Left lung (tissue), 10 donors: ENCODE data around the gene PDGFRB. TPM values are rescaled to one million over a fixed set of nuclear protein-coding genes. Genes with fewer than 3 reads are reported as not detected.

ENCODE experiments used
- ATAC-seq: fragments of 200-7000 bp; cut with Tn5 transposase; one replicate; pipeline ENCODE4 v1.9.1; 2020; ENCODE audit warnings: moderate library complexity
- DNase-seq, 4 donors: peaks; one replicate each; pipeline ENCODE4 v3.0.0-alpha.2; 2013 to 2020
- H3K27ac ChIP-seq, 2 donors: fragments of 200-600 bp; sonication (generic) in 1 of 2; one replicate each; pipeline versions ENCODE4 v1.5.0 to v1.8.0; 2020 to 2021
- H3K27me3 ChIP-seq, 2 donors: fragments of 200-600 bp; sonication (generic) in 1 of 2; one replicate each; pipeline versions ENCODE4 v1.5.0 to v1.8.0; 2020 to 2021
- H3K36me3 ChIP-seq, 2 donors: fragments of 200-600 bp; sonication (generic) in 1 of 2; one replicate each; pipeline versions ENCODE4 v1.5.0 to v1.8.0; 2020 to 2021
- H3K4me1 ChIP-seq, 2 donors: fragments of 200-600 bp; one replicate each; pipeline ENCODE4 v1.8.0; 2021
- H3K4me3 ChIP-seq, 2 donors: fragments of 200-600 bp; sonication (generic) in 1 of 2; one replicate each; pipeline versions ENCODE4 v1.5.0 to v1.8.0; 2020 to 2021; ENCODE audit warnings: mild to moderate bottlenecking in 1 of 2
- H3K9me3 ChIP-seq, 2 donors: fragments of 200-600 bp; sonication (generic) in 1 of 2; one replicate each; pipeline versions ENCODE4 v1.5.0 to v1.8.0; 2020 to 2021
- intact Hi-C, 2 donors: fragments of 100-400 bp; cut with DNase I; formaldehyde crosslinking; loops; one replicate each; pipeline versions ENCODE4 v1.11.2 to v1.14.2; 2022
- polyA plus RNA-seq, 6 donors: library from polyadenylated mRNA; unstranded; fragments of 120-200 nt; gene quantifications; one replicate each; pipeline ENCODE4 v1.2.1, GENCODE V29; 2013; ENCODE audit not compliant: insufficient read length in 6 of 6
- total RNA-seq, 2 donors: library from RNA; stranded (reverse); fragmentation: NEBNext Ultra II Directional; extraction: Animal tissue kit (Norgen Biotek cat#: 25700); gene quantifications; one replicate each; pipeline ENCODE4 v1.2.1, GENCODE V29; 2021
- TF ChIP-seq, protein P1 (sequence below), 2 donors: fragments of 200-600 bp; sonication (generic) in 1 of 2; IDR thresholded peaks; one replicate each; pipeline versions ENCODE4 v1.5.0 to v1.8.0; 2021; ENCODE audit warnings: antibody characterized with exemption in 2 of 2
- donor health status: DM: no; HTN: yes; CAD: no.
- donor health status: DM: no; HTN: no; CAD: no.

The PDGFRB gene
- total and polyA plus RNA-seq, 8 donors, result 129 to 227 (median 214) TPM

DNA sequence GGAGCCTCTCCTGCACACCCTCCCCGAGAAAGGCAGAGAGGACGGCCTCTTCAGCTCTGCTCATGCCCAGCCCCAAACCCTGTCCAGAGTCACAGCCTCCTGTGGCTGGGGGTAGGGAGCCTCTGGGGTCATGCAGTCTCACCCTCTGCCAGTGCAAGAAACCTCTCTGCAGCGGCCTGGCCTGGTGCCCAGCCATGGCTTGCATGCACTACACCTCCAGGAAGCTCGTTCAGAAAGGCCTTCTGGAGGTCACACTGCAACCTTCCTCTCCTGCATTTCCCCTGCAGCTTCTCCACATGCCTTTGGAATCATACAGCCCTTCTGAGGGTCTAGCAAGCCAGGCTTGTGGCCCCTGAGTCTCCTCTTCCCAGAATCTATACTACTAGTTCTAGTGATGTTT, 87.2 kb downstream of the PDGFRB start:
- peaks cover 0 to 43% of the 10 kb centered on the region in 2 donors for H3K36me3 ChIP-seq
- no peak for ATAC-seq
- no peaks in the 10 kb centered on the region for H3K9me3 ChIP-seq
- TF ChIP-seq, protein P1, sequence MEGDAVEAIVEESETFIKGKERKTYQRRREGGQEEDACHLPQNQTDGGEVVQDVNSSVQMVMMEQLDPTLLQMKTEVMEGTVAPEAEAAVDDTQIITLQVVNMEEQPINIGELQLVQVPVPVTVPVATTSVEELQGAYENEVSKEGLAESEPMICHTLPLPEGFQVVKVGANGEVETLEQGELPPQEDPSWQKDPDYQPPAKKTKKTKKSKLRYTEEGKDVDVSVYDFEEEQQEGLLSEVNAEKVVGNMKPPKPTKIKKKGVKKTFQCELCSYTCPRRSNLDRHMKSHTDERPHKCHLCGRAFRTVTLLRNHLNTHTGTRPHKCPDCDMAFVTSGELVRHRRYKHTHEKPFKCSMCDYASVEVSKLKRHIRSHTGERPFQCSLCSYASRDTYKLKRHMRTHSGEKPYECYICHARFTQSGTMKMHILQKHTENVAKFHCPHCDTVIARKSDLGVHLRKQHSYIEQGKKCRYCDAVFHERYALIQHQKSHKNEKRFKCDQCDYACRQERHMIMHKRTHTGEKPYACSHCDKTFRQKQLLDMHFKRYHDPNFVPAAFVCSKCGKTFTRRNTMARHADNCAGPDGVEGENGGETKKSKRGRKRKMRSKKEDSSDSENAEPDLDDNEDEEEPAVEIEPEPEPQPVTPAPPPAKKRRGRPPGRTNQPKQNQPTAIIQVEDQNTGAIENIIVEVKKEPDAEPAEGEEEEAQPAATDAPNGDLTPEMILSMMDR (IDR thresholded peaks at IDR 0.05), result no peak
- H3K27ac ChIP-seq, result peak overlapping the region in 1 of 2 donors; percentile 84
- intact Hi-C loops, result no loop called here
- H3K4me1 ChIP-seq, result peaks cover 0 to 45% of the 10 kb centered on the region in 2 donors
- peak in 2 of 4 donors; percentile 11 to 34 for DNase-seq
- no peak overlapping the region for H3K4me3 ChIP-seq
- H3K27me3 ChIP-seq, result no peaks in the 10 kb centered on the region

DNA sequence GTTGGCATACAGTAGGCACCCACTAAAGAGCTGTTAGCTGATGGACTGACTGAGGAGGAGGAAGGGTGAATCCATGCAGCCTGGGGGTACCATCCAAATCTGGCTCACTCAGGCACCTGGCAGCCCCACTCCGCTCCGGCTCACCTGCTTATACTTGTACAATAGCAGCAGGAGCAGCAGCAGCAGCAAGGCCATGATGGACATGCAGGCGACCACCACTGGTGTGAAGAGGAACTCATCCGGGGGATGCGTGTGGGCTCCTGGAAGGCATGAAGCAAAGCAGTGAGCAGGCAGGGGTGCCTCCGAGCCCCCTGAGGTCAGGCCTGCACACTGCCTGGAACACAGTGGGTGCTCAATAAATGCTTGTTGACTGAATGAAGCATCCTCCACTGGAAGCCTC, 87.6 kb downstream of the PDGFRB start:
- intact Hi-C loops, result no loop called here
- no peak for ATAC-seq

GRCh38 chr5:150067405-150067960, 88.2 kb downstream of the PDGFRB start:
- ATAC-seq (no peak), DNase-seq (peak in 1 of 4 donors; percentile 10)
- peaks cover 0 to 34% of the 10 kb centered on the region in 2 donors for H3K36me3 ChIP-seq
- no peaks in the 10 kb centered on the region for H3K9me3 ChIP-seq
- TF ChIP-seq, protein P1 (IDR thresholded peaks at IDR 0.05), result no peak
- peak overlapping the region in 1 of 2 donors; percentile 84 for H3K27ac ChIP-seq
- H3K4me1 ChIP-seq, result peaks cover 0 to 51% of the 10 kb centered on the region in 2 donors
- H3K4me3 ChIP-seq, result no peak overlapping the region
- H3K27me3 ChIP-seq, result no peaks in the 10 kb centered on the region
- intact Hi-C loops, result no loop called here

More for the DNA sequence above, 87.6 kb downstream of the PDGFRB start:
- Histone ChIP-seq H3K4me3 (no peak overlapping the region), H3K27me3 (no peaks in the 10 kb centered on the region), H3K36me3 (peaks cover 0 to 39% of the 10 kb centered on the region in 2 donors), H3K4me1 (peaks cover 0 to 49% of the 10 kb centered on the region in 2 donors), H3K27ac (peak overlapping the region in 1 of 2 donors; percentile 84), H3K9me3 (no peaks in the 10 kb centered on the region)
- peak in 1 of 4 donors; percentile 26 for DNase-seq
- TF ChIP-seq, protein P1 (IDR thresholded peaks at IDR 0.05), result no peak

DNA sequence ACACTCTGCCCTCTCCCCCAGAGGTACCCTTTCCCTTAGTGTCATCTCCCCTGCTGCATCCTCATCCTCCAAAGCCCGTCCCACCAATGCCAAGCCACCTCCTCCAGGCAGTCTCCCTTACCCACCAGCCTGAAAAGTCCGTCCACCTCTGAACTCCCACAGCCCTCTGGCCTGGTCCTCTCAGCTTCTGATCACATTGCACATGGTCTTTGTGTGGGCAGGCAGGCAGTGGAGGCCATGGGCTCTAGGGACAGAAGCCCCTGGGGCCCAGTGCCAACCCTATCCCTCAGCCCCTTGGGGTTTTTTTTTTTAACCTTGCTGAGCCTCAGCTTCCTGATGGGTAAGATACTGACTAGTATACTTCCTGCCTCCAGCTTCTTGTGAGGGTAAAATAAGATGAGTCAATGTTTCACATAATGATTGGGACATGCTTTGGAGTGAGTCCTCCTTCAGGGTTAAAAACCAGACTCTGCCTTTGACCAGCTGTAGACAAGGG, 88.7 kb downstream of the PDGFRB start:
- TF ChIP-seq, protein P1 (IDR thresholded peaks at IDR 0.05), result no peak
- no peak overlapping the region for H3K4me3 ChIP-seq
- no peaks in the 10 kb centered on the region for H3K27me3 ChIP-seq
- H3K36me3 ChIP-seq, result peaks cover 0 to 28% of the 10 kb centered on the region in 2 donors
- ATAC-seq, result peak; percentile 8
- H3K27ac ChIP-seq, result peak overlapping the region in 1 of 2 donors; percentile 84
- DNase-seq, result peak in 1 of 4 donors; percentile 28
- peaks cover 0 to 51% of the 10 kb centered on the region in 2 donors for H3K4me1 ChIP-seq
- no peaks in the 10 kb centered on the region for H3K9me3 ChIP-seq
- intact Hi-C loops, result no loop called here

DNA sequence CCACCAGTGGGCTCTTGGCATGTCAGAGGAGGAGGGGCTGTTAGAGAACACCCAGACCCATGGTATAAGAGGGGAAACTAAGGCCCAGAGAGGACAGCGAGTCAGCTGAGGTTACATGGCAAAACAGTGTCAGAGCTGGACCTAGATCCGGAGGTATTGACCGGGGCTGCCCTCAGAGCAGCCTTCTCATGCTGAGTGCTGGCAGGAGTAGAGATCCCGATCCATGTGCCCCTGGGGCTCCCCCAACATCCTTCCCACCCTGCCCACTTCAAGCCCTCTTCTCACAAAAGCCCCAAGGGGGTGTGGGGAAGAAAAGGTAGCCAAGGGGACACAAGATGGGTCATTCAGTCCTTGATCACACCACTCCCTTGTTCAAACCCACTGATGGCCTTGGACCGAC, 89.2 kb downstream of the PDGFRB start:
- peaks cover 0 to 51% of the 10 kb centered on the region in 2 donors for H3K4me1 ChIP-seq
- H3K27ac ChIP-seq, result peak overlapping the region in 1 of 2 donors; percentile 84
- H3K27me3 ChIP-seq, result no peaks in the 10 kb centered on the region
- no peak overlapping the region for H3K4me3 ChIP-seq
- ATAC-seq, result no peak
- peaks cover 0 to 31% of the 10 kb centered on the region in 2 donors for H3K36me3 ChIP-seq
- no peaks in the 10 kb centered on the region for H3K9me3 ChIP-seq
- no peak for DNase-seq
- TF ChIP-seq, protein P1 (IDR thresholded peaks at IDR 0.05), result no peak
- intact Hi-C loops, result no loop called here
